ENCODE data around the gene SPRED3. TPM values are rescaled to one million over a fixed set of nuclear protein-coding genes. Genes with fewer than 3 reads are reported as not detected.

The SPRED3 gene
- total and polyA plus RNA-seq, 9 of the 15 experiments (the other 6 are each of a cell fraction or from before 2014, with no cell fraction given), result 0.05 to 1.3 (median 0.36) TPM

GRCh38 chr19:38362076-38362945 lies 26.2 kb upstream of the SPRED3 start (continued):
- no peak for TF ChIP-seq BRF2 (IDR thresholded peaks at IDR 0.05; ENCODE audit: borderline replicate concordance, insufficient read depth, insufficient read length)
- TF ChIP-seq MNT (conservative IDR thresholded peaks at IDR 0.05), result peak in 1 of 2 experiments; percentile 55; a peak in 2 of 4 replicates
- TF ChIP-seq POLR2A (conservative IDR thresholded peaks at IDR 0.05), result peak; percentile 51; the same call in 1 of the 2 replicates
- peak; percentile 43 for TF ChIP-seq MEIS2 (IDR thresholded peaks at IDR 0.05; ENCODE audit: partially characterized antibody)
- no peak for TF ChIP-seq ZNF830 (CRISPR knock-in tag; IDR thresholded peaks at IDR 0.05)
- 0 out of 2 replicates have a peak, but pooled peaks have one; percentile 59 for TF ChIP-seq NKRF (IDR thresholded peaks at IDR 0.05; ENCODE audit: borderline replicate concordance)
- no peak for TF ChIP-seq ZNF584 (CRISPR knock-in tag; IDR thresholded peaks at IDR 0.05; ENCODE audit: low read depth)
- TF ChIP-seq ZNF695 (CRISPR knock-in tag; IDR thresholded peaks at IDR 0.05), result no peak
- TF ChIP-seq AFF1 (IDR thresholded peaks at IDR 0.05; ENCODE audit: low read depth in 1 of 2, partially characterized antibody in 2 of 2), result no peak
- no peak for TF ChIP-seq DACH1 (IDR thresholded peaks at IDR 0.05; ENCODE audit: partially characterized antibody)
- TF ChIP-seq SPI1 (IDR thresholded peaks at IDR 0.05; ENCODE audit: borderline replicate concordance, low read depth, low read length), result no peak
- TF ChIP-seq TFAP4 (CRISPR knock-in tag; IDR thresholded peaks at IDR 0.05; ENCODE audit: borderline replicate concordance), result peak; percentile 78
- TF ChIP-seq GTF2E2 (tag; IDR thresholded peaks at IDR 0.05), result no peak
- peak; percentile 39; the same call in 1 of the 2 replicates for TF ChIP-seq CXXC5 (CRISPR knock-in tag; IDR thresholded peaks at IDR 0.05)
- TF ChIP-seq ZNF431 (CRISPR knock-in tag; IDR thresholded peaks at IDR 0.05), result 0 out of 2 replicates have a peak, but pooled peaks have one; percentile 41
- peak; percentile 52; the same call in 1 of the 2 replicates for TF ChIP-seq CBFA2T3 (IDR thresholded peaks at IDR 0.05)
- peak; percentile 44; the same call in 1 of the 2 replicates for TF ChIP-seq GABPA (tag; conservative IDR thresholded peaks at IDR 0.05; ENCODE audit: low read depth)
